KBM-7 (cell line): Measurements from ENCODE around the gene ICE2.
A peak's percentile ranks its signal among the peaks of the same experiment; 100 is the strongest.

ENCODE experiments used
- DNase-seq: peaks from one replicate; pipeline ENCODE4 v3.0.0-alpha.2; 2015
- in situ Hi-C: fragments of 300-500 bp; cut with MboI; formaldehyde crosslinking; loops from 2 replicates; pipeline ENCODE4 v1.14.3; 2020; ENCODE audit warnings: low sequenced_read_pairs, low pct_unique_long_range_greater_than_20kb, mixed read lengths

The ICE2 gene

DNA sequence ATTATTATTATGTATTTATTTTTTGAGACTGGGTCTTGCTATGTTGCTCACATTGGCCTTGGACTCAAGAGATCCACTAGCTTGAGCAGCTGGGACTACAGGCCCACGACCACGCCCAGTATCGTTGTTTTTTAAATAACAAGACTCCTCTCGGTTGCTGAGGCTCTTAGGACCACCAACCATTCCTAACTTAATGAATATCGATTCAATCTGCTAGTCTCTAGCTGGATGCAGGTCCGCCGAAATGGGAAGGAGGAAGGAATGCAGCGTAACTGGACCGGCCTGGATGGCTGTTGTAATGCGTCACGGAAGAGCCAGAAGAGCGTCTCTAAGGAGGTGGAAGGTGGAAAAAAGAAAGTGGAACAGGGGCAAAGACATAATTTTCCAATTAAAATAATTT is 82.8 kb downstream of the ICE2 start:
- in situ Hi-C loops, result no loop called here
- no peak for DNase-seq

DNA sequence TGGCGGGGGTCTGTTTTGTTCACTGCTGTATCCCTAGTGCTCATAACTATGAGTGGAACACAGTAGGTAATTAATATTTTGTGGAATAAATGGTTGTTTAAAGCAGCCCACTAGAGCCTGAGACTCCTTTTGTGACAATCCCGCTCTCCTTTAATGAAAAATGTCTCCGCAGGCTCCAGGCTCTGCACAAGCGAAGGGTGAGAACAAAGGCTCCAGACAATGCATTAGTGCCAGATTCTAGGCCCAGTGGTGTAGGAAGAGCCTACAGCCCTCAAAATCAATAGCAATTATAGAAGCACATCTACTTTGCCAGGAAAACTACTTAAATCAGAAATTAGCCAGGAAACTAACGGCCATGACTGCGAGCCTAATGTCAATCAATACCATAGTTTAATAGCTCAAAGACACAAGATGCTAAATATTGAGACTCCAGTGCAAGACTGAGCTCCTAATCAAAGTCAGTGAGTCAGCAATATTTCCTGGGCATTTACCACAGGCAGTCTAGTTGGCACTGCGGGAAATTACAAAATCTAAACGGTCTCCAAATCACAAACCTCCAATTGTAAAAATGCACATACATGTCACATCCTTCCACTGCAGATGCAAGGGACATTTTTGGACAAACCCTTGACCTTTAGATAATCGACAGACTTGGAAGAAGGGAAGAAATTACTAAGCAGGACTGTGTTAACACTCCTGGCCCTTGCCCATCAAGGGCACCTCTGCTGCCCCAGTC is 83.5 kb downstream of the ICE2 start:
- no peak for DNase-seq
- in situ Hi-C loops, result no loop called here

DNA sequence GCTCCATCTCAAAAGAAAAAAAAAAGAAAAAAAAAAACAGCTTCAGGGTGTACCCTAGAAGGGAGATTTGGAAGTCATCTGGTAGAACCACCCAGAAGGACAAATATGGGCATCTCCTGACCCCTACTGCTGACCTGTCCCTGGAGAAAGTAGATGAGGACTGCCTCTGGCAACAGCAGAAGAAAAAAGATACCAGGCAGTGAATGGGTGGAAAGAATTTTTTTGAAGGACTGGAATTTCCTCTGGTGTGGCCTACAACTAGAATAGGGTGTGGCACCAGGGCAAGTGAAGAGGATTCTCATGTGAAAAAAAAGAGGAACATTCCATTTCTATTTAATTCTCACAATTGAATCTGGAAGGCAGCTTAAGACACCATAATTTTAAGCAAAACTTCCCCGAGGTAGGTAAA is 84.2 kb downstream of the ICE2 start:
- no peak for DNase-seq
- in situ Hi-C loops, result no loop called here

DNA sequence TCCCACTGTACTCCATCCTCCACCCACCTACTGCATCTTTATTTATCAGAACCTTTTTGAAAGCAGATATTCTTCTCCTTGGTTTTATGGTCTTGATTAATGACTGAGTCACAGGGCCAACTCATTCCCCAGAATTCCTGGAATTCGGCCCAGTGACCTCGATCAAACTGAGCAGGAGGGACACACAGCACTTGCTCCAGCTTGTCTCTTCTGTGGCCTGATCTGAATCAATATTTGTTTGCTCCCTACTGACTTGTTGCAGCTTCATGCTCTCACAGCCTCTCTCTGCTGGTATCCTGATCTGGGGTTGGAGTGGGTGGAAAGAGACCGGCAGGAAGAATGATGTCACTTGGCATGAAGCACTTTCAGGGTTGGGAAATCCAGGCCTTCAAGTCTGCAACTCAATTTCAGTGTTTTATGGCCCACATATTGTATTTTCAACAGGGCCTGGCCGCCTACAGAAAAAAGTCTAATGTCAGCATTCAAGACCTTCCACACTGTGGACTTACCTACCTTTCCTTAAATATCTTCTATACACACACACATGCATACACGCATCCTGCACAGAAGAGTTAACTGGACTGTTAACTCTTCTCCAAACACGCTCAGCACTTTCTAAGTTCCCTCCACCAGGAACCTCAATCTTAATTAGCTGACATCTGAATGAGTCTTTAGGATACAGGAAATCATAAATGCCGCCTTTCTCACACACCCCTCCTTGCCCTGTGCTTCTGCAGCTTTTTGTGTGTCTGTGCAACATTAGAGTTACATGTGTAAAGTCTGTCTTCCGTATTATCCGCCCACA is 85.8 kb downstream of the ICE2 start:
- in situ Hi-C loops, result no loop called here
- peak; percentile 32 for DNase-seq

DNA sequence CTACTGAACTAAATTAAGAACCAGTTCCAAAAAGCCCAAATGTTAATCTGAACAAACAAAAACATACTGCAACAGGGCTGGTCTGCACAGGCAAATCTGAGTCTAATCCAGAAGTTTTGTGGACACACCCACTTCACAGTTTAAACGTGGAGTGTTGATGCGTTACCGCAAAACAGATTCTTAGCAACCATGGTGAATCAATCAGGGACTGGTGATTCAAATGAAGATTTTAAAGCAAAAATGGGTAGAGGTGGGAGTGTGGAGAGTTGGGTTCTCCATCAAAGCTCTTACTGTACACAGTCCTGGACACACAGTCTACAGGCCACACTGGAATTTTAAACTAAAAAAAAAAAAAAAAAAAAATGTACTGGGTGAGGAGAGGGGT is 86.3 kb downstream of the ICE2 start:
- DNase-seq, result no peak

DNA sequence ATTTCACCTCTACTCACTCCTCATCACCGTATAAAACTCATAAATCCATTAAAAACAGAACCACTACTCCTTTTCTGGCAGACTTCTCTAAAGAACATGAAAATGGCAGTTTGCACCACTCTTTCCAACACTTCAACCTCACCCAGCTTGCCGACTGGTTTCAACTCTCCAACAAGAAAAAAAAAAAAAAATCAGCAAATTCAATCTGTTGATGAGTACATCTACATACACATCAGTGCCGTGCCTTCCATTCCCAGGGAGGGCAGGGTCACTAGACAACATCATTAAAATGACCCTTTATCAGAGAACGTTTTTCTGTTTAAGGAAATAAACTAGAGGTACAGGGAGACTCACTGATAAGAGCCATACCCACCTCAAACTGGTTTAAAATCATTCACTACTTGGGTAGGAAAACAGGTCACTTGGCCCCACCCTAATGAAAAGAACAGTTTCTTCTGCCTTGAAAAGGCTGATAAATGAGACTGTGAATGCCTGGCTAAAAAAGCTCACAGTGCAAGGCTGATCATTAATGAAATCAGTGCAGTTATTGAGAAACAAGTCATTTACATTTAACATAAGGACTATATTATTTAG is 87.1 kb downstream of the ICE2 start:
- in situ Hi-C loops, result no loop called here
- DNase-seq, result no peak

More for the DNA sequence above, 86.3 kb downstream of the ICE2 start:
- in situ Hi-C loops, result no loop called here

DNA sequence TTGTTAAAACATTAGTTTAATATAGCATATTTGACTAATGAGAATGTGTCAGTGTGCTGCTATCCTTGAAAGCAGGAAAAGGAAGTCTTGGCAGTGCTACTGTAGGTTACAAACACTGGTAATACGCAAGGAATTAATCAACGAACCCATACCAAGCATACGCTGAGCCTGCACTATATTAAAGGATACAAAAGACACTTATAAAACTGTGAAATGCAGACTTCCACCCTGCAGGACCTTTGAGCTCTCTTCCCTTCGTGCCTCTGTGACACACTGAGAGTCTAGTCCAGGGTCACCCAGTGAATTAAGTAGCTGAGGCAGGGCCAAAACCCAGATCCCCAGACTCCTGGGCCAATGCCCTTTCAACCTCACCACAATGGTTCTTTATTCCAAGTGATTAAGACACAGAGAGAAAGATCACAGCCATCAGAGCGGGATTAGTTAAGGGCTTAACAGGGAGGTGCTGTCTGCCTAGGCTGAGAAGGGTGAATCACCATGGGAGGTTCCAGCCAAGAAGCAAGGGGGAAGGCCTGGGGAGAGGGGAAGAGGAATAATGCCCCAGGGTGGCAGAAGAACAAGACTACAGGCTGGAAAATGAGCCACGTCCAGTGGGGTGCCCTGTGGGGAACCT is 88.0 kb downstream of the ICE2 start:
- no peak for DNase-seq
- in situ Hi-C loops, result no loop called here

DNA sequence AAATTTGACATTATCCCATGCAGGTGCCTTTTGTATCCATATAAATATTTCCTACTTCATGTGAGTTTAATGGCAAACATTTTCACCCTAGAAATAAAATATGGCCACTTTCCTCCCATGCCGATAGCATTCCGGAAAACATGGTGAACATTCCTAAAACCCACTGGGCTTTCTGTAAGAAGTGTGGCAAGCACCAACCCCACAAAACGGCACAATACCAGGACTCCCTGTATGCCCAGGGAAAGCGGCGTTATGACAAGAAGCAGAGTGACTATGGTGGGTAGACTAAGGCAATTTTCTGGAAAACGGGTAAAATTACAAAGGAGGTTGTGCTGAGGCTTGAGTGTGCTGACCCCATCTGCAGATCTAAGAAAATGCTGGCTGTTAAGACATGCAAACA is 88.7 kb downstream of the ICE2 start:
- in situ Hi-C loops, result no loop called here
- DNase-seq, result no peak

DNA sequence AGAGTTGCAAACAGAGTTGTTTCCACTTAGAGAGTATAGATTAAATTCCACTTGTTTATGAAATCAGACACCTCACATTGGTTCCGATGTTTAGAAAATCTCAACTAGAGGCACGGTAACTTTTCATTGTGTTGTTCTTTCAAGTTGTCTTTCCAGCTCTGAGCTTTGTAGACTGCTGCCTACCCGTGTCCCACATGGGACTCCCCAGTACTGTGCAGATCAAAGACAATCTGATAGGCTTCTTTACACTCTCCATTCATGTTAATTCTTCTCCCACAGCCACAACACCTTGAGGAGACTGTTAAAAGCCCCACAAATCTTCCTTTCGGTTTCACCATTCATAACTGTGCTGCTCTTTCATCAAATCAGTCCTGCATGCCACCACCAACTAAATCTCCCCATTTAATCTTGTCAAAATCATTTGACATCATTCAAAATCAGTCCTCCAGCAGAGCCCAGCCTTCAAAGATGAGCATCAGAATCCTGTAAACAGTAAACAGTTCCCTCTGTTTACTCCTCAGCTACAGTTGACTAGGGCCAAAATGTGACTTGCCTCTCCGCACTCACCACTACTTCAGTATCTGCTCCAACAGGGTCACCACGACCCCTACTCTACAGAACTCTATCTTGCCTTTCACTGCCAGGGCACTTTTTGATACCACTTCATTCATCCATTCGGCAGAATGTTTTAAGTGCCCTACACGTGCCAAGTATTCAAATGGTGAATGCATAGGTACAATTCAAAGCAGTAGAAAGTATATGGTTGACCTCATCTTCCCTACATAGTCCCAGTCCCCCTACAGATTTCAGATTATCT is 89.5 kb downstream of the ICE2 start:
- in situ Hi-C loops, result no loop called here
- no peak for DNase-seq

DNA sequence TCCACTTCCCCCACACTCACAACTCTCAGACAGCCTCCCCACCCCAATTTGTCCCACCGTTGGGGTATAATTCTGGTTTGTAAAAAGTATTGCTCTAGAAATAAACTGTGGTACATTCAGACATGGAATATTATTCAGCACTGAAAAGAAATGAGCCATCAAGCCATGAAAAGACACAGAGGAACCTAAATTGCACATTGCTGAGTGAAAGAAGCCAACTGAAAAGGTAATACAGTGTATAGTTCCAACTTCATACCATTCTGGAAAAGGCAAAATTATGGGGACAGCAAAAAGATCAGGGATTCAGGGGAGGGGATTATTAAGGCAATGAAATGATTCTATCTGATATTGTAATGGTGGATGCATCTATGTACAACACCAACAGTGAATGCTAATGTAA is 91.6 kb downstream of the ICE2 start:
- in situ Hi-C loops, result no loop called here
- no peak for DNase-seq

DNA sequence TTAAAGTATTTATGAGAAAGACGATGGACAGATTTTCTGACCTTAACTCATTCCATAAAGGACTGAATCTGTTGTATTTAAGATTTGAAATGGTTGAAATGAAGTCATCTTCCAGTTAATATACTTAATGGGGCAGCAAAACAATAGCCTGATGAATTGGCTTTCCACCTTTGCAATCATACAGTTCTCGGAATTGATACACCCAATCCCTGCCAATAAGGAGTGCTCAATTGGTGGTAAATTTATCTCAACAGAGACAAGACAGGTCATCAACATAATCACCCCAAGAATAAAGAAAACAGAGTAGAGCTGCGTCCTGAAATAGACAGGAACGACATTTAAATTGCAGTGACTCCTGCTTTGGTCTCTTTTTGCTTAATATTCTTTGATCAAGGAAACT is 92.3 kb downstream of the ICE2 start:
- in situ Hi-C loops, result no loop called here
- no peak for DNase-seq

DNA sequence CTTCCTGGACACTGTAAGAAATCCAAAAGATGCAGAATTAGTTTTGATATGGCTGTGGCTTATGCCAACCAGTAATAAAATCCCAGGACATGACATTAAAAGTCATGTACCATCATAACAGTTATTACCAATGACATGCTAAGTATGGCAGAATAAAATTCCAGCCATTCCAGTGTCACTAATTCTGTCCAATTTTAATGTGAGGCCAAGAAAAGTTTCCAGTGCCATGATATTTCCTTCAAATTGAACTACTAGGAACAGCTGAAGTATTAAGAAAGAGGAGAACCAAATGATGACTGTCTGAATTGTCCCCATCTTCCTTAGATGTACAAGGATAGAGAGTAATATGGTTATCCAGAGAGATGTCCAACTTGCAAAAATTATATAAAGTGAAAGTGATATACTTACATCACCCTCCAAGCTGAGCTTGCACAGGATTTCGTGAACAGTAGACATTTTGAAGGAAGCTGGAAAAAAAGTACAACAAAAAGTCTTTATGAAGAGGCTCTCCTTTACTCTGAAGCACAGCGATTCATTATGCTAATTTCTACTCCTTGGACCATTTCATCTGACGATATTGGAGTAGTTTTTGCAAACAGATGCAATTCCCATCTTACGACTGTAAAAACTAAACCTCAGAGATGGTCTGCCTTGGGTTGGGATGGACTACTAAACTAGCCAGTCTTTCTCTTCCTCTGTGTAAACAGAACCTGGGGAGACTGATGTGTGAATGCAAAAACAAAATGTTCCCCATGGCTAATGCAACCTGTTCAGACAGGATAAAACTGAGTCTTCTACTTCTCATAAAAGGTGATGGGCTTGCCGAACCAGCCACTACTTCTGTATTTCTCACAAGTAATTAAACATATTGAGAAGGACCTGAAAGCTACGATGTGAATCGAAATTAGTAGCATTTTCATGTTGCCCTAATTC is 93.1 kb downstream of the ICE2 start:
- DNase-seq, result no peak
- in situ Hi-C loops, result no loop called here

DNA sequence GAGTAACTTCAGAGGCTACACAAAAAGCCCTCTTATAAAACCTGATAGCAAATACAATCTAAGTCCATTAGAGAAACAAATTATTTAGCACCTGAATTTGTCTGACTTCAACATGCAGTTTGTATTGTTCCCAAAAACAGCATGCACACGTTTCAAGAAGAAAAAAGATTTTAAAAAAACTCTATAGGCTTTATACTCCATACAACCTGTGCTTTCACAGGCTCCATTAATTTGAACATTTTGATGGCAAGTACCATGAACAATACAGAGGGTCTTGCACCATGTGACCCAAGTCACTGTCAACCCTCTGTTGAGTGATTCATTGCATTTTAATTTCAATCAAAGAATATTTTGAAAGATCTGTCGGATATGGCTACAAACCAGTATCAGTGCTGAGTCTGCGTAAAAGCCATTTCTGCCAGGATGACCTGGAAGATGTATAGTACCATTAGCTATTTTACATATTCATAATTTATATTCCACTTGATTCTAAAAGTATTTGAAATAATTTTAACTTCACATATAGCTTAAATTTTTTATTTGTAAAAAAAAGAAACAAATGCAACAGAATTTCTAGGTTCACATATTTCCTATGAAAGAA is 94.3 kb downstream of the ICE2 start:
- DNase-seq, result no peak
- in situ Hi-C loops, result no loop called here

DNA sequence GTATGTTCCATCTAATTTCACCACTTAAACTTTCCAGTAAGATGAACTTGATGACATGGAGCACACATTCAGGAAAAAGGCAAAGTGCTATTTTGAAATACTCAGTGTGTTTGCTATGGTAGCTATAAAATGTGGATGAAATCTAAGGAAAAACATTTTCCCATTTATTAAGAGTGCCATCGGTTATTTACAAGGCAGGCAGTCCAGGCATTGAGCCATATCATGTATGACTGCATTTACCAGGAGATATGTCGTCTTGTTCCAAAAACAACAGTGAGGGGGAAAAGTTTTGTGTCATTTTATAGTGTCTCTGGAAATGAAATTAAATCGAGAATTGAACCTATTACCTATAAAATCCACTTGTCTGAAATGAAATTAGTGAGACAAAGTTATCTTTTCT is 94.9 kb downstream of the ICE2 start:
- DNase-seq, result no peak
- in situ Hi-C loops, result no loop called here

DNA sequence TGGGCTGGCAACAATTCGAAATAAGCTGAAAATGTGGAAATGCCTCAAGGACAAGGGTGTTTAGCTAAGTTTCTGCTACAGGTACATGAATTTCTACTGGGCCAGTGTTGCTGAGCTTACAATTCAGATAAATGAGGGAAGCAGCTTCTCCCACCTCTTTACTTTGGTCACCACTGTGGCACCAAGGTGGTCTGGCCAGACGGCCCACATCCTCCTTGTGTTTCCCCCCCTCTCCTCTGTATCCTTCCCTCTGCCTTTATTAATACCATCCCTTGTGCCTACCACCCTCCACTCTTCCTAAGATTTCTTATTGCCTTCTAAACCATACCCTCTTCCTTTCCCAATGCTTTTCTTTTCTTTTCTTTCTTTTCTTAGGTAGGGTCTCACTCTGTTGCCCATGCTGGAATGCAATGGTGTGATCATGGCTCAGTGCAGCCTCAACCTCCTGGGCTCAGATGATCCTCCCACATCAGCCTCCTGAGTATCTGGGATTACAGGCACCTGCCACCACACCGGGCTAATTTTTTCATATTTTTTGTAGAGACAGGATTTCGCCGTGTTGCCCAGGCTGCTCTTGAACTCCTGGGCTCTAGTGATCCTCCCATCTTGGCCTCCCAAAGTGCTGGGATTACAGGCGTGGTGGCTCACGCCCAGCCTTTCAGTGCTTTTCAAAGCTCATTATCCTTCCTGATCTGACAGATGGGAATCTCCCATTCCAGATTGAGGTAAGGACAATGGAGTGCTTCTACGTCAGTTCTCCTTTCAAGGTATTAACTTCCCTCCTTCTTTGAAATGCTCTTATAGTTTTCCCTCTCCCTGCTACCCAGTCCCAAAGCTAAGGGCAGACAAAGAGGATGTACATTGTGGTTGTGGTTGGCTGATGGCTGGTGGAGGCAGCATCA is 95.9 kb downstream of the ICE2 start:
- in situ Hi-C loops, result no loop called here
- no peak for DNase-seq

DNA sequence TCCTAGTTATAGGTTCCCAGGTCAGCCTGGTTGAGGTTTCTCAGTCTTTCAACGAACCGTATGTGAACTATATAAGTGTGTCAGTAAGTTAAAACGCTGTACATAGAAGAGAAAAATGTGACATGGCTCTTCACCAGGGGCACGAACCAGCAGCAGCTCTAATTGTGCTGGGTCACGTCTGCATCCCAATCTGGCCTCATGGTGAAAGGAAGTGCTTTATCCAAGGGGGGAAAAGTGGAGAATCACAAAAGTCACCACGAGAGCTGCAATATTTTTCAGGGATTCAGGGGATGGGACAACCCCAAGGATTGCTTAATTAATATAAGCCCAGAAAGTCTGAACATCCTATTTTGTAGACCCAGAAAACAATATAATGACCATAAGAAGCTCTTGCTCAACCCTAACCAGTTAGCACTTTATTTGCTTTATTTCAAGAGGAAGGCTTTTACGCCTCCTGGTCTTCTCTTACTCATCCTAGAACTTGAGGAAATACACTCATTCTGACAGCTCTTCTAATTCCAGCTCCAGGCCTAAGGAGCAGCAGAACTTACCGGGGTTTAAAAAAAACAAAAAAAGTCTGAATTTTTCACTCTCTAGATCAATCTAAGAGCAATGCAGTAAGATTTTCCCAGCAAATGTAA is 97.7 kb downstream of the ICE2 start:
- DNase-seq, result no peak
- in situ Hi-C loops, result no loop called here
